HG03045 (cell line): ENCODE data around the gene EHMT2.
A peak's percentile ranks its signal among the peaks of the same experiment; 100 is the strongest.
"Not testable (repeated sequence)": the region's sequence is repeated elsewhere in the genome, so short reads cannot be mapped to it uniquely, and the experiment has no call there.

ENCODE experiments used
- ATAC-seq: cut with Tn5 transposase; IDR thresholded peaks from one replicate; pipeline ENCODE4 v1.9.1; 2021; ENCODE audit warnings: mild to moderate bottlenecking, moderate library complexity; ENCODE audit not compliant: unreplicated experiment

EHMT2 gene

DNA sequence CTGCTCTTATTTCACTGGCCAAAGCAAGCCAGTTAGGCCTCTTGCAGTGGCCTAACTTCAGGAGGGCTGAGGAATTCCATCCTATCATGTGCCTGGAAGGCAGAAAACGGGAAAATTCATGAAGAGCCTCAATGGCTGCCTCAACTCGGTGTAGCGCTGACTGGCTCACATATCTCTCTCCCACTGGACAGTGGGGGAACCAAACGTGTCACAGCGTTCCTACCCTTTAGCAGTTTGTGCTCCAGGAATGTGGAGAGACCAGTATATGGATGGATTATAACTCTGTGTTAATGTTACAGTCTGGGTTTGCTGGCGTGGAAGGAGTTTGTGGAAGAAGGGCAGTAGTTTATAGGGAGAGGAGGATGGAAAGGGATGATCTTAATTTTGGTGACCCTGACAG lies 18.3 kb upstream of the EHMT2 start:
- ATAC-seq = no peak

DNA sequence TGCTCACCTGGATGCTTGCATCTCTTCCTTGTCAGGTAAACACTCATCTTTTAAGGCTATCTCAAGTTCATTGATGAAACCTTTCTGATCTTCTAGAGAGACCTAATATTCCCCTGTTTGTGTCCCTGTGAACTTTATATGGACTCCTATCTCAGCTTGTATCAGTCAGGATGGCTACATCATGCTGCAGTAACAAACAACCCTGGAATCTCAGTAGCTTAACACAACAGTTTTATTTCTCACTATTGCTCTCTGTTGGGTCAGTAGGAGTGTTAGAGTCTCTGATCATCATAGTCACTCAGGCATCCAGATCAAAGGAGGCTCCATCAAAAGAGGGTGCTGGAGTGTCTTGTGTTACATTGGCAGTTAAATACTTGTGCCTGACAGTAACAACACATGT lies 17.9 kb upstream of the EHMT2 start:
- ATAC-seq = no peak

DNA sequence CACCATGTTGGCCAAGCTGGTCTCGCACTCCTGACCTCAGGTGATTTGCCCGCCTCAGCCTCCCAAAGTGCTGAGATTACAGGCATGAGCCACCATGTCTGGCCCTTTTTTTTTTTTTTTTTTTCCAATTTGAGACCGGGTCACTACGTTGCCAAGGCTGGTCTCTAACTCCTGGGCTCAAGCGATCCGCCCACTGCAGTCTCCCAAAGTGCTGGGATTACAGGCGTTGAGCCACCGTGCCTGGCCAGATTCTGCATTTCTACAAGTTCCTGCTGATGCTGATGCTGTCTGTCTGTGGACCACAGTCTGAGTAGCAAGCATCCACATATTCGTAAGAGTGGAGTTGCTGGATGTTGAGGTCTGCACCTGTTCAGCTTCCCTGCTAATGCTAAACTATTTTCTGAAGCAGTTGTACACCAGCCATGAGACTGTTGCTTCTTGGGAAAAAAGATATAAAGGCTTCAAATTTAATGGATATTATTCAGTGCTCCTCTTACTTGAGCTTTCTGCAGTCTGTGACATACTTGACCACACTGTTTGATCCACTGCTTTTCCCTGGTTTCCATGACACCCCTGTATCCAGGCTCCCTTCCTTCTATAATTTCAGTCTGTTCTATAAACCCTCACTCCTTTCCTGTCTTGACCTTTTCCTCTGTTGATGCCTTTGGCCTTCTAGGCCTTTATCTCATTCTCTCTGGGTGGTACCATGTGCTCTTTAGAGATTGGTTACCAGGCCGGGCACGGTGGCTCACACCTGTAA lies 14.5 kb upstream of the EHMT2 start:
- ATAC-seq = no peak

DNA sequence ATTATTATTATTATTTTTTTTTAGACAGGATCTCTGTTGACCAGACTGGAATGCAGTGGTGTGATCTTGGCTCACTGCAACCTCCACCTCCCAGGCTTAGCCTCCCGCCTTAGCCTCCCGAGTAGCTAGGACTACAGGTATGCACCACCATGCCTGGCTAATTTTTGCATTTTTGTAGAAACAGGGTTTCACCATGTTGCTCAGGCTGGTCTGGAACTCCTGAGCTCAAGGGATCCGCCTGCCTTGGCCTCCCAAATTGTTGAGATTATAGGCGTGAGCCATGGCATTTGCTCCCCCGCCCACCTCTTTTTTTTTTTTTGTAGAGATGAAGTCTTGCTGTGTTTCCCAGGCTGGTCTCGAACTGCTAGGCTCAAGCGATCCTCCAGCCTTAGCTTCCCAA lies 11.8 kb upstream of the EHMT2 start:
- ATAC-seq = not testable (repeated sequence)

DNA sequence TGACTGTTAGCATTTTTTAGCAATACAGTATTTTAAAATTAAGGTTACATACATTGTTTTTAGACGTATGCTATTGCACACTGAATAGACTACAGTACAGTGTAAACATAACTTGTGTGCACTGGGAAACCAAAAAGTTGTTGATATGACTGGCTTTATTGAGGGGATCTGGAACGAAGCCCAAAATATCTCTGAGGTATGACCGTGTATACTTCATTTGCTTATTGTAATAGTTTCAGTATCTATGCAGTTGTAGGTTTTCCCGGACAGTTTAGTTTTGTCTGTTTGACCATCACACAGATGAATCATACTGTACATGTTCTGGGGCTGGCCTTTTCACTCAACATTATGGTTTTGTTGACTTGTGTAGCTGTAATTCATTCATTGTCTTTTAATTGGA lies 11.3 kb upstream of the EHMT2 start:
- peak; percentile 69 for ATAC-seq

DNA sequence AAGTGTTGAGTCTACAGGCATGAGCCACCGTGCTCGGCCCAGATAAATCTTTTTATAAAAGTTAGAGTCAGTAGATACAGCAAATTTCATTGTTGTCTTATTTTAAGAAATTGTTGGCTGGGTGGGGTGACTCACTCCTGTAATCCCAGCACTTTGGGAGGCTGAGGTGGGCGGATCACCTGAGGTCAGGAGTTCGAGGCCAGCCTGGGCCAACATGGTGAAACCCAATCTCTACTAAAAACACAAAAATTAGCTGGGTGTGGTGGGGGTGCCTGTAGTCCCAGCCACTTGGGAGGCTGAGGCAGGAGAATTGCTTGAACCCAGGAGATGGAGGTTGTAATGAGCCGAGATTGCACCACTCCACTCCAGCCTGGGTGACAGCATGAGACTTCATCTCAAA lies 10.8 kb upstream of the EHMT2 start:
- not testable (repeated sequence) for ATAC-seq

DNA sequence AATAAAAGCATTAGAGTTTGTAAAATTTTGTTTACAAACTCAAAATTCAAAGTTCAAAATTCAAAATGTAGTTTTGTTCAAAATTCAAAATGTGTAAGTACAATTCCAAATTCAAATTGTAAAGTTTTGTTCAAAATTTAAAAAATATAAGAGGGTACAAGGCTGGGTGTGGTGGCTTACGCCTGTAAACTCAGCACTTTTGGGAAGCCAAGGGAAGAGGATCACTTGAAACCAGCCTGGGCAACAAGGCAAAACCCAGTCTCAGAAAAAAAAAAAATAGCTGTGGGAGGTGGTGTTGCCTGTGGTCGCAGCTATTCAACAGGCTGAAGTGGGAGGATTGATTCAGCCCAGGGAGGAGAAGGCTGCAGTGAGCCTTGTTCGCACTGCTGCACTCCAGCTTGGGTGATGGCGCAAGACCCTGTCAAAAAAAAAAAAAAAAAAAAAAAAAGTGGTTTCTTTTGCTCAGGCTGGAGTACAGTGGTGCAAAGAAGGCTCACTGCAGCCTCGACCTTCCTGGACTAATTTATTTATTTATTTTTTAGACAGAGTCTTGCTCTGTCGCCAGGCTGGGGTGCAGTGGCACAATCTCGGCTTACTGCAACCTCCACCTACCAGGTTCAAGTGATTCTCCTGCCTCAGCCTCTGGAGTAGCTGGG lies 9.8 kb upstream of the EHMT2 start:
- ATAC-seq = no peak

DNA sequence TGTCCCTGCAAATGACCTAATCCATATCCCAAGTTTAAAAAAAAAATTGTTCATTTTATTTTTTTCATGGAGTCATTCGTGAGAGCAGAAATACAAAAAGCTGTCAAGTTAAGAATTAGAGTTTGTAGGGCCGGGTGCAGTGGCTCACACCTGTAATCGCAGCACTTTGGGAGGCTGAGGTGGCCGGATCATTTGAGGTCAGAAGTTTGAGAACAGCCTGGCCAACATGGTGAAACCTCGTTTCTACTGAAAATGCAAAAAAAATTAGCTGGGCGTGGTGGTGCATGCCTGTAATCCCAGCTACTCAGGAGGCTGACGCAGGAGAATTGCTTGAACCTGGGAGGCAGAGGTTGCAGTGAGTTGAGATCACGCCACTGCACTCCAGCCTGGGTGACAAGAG lies 9.2 kb upstream of the EHMT2 start:
- not testable (repeated sequence) for ATAC-seq

DNA sequence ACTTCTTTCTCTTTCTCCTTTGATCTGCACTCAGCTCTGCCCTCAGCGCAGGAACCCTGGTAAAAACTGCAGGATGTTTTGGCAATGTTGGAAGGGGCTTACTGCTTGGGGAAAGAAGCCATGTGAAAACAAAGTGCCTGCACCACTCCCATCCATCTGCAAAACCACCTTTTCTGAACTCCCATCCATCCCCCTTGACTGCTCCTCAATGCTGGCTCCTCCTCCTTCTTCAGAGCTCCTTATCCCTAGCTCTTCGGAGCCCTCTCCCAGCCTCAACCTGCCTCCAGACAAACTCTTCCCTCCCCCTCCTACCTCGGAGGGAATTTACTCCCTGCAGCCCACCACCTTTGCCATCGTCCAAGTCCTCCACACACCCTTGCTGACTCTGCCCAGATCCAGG lies 8.6 kb upstream of the EHMT2 start:
- no peak for ATAC-seq

DNA sequence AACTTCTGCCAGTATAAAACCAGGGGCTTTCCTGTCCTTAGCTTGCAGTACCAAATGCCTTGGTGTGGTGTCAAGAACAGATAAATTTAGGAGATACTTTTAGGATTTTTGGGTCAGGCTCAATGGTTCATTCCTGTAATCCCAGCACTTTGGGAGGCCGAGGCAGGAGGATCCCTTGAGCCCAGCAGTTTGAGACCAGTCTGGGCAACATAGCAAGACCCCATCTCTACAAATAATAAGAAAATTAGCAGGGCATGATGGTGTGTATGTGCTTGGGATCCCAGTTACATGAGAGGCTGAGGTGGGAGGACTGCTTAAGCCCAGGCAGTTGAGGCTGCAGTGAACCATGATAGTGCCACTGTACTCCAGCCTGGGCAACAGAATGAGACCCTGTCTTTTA lies 7.5 kb upstream of the EHMT2 start:
- ATAC-seq = no peak

DNA sequence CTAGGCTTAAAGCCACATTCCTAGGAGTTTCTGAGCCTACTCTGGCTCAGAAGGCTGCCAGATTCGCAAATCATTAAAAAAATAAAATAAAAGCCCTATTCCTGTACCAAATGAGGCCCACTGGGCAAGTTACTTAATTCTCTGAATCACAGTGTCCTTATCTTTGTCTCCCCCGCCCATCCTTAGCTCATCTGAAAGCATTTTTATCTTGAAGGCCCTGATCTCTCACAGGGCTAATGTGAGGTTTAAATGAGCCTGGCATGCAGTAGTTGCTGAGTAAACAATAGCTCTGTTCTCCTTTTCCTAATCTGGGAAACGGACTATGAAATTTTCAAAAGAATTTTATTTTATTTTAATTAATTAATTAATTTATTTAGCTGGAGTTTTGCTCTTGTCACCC lies 6.5 kb upstream of the EHMT2 start:
- ATAC-seq = no peak

DNA sequence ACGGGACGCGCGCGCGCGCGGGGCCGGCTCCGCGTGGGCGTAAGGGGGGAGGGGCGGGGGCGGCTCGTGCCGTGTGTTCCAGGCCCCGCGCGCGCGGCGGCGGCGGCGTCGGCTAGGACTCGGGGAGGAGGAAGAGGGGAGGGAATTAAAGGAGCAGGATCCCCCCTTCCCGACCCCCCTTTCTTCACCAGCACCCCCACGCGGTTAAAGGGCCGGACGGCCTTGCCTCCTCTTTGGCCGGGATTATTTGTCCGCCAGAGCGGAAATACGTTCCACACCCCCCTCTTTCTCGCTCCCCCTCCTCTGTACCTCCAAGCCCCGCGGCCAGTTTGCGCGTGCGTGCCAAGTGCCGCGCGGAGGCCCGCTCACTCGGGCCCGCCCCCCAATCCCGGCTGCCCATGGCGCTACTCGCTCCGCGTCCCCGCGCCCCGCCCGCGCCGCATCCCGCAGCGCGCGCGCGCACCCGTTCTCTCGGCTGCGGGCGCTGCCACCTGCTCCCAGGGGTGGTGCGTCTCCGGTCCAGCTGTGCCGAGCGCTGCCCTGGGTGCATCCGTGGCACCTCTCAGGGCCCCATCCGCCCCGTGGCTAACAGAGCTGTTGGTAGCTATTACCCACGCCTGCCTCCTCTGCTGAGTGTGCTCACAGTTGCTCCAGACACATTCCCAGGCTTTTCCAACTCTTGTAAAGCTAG lies 4.6 kb upstream of the EHMT2 start, which contains the start of gene ZBTB12:
ZBTB12 (minus strand) TSS at position 134 of the 691 bp plus-strand sequence. CDS start 781 bp downstream, outside the sequence.
- peak; percentile 65 for ATAC-seq

DNA sequence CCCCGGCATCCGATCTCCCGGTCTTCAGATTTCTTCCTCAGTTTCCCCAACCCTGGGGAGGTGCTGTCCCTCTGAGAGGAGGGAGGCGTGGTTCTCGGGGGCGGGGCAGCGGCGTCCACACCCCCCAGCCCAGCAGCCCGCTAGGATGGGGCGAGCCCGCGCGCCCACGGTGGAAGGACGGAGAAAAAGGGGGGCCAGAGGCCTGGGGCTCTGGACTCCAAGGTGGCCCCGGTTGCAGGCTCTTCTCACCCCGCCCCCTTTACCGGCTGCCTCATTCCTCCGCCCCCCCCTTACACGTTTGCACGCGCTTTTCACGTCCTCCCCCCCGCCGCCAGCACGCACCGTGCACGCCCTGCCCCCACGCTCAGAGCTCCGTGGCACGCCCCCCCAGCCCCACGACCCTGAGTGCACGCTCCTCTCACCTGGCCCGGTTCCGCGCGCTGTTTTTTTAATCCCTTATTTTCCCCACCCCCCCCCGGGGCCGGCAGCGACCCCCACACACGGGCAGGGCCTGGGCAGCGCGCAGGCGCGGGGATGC lies 4.0 kb upstream of the EHMT2 start:
- ATAC-seq = peak; percentile 2

DNA sequence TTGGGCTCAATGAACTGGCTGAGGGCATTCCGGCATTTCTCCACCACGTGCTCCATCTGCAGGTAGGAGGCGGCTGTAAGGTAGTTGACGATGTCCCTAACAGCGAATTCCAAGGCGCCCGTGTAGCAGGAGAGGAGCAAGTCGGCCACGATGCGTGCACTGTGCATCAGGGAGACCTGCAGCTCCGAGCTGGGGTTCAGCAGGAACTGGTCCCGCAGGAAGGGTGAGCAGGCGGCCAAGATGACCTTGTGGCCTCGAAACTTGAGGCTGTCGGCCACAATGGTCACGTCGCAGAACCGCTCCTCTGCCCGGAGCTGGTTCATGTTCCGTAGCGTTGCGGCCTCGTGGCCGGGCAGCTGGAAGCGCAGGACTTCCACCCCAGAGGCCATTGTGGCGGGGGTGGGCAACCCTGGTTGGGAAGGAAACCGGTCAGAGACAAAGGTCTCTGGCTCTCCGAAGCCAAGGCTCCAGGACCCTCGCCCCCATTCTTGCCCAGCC lies 3.5 kb upstream of the EHMT2 start:
- ATAC-seq = no peak

DNA sequence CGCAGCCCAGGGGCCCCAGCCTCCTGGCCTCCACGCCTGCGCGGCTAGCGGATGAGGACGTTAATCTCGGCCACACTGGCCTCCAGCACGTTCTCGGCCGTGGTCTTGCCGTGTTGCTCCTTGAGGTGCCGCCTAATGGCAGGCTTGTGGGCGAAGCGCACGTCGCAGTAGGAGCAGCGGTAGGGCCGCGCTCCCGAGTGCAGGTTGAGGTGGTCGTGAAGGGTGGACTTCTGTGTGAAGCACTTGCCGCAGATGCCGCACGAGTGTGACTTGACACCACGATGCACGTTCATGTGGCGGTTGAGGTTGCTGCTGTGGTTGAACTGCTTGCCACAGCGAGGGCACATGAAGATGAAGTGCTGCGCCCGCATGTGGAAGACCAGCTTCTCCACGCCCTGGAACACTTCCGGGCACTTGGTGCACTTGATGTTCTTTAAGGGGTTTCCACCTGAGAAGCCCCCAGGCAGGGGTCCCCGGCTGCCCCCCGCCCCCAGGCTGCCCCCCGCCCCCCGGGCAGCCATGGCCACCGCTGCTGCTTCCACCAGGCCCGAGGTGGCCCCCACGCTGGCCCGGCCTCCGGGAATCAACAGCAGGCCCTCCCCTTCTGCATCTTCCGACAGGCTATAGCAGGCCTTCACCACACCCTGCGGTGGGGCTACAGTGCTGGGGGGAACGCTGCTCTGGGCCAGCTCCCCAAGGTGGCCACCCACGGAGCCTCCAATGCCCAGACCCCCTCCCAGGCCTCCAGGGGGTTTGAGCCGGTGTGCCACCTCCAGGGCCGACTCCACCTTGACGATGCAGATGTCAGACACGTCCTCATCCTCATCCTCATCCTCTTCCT lies 2.6 kb upstream of the EHMT2 start:
- no peak for ATAC-seq

DNA sequence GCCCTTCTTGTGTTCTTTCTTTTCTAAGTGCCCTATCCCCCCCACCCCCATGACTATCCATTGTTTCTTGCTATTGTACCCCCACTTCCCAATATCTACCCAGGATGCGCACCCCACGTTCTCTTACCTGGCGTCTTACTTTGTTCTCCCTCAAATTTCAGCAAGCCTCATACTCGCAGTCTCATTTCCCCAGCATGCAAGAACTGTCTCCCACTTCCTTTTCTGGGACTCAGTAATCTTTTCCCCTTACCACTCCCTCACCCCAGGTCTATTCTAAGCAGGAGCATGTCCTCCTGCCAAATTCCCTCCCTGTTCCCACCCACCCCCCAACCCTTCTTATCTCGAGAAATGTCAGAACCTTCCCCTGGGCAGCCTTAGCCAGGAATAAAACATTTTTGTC lies 1.7 kb upstream of the EHMT2 start:
- no peak for ATAC-seq

DNA sequence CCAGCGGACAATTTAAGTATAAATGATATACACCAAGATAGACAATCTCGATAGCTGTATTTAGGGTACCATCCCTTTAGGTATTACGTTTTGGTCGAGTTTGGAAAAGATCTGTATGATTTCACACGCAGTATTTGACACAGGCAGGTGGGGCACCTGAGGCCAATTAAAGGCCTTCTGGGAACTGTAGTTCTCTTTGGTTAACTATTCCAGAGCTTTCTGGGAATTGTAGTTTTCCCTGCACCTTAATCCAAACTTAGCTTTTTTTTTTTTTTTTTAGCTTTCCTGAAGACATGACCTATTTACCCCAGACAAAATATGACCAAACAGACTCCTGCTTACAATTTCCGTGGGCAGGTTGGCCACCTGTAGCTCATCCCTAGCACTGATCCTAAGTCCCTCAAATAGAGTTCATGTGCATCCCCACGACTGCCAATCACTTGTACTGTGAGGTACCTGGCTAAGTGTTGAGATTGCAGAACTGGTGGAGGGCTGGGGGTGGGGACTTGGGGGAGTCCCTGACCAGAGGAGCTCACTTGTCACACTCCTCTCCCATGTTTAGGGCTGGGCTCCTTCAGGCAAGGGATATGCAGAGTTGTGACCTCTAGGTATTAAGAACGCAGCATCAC lies 999 bp upstream of the EHMT2 start:
- ATAC-seq = no peak

DNA sequence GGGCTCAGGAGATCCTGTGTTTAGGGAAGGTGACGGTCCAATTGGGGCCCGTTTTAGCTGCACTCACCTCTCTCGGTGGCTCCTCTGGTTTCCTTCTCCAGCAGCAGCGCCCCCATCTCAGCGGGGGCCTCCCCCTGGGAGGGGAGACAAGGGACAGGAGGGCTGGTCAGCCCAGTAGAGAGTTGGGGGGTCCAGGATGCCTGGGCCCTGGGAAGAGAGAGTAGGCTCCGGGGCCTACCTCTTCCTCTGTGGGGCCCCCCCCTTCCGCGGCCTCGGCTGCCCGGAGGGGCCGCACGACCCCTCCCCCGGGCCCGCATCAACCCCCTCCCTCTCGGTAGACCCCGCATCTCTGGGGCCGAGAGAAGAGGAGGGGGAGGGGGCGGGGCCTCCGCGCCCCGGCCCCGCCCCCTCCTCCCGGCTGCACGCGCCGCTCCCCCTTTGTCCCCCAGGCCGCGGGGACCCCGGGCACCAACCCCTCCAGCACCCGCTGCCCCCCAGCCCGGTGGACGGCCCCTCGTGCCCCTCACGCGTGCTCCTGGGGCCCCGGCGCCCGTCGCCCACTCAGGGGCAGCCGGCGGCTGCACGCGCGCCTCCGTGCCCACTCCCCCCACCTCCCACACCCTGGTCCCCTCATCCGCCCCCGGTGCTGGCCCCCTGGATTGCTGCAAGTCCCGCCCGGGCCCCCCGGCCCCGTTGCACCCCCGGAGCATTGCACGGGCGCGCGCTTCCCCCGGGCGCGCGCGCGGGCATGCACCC lies 464 bp downstream of the EHMT2 start:
- ATAC-seq = no peak

DNA sequence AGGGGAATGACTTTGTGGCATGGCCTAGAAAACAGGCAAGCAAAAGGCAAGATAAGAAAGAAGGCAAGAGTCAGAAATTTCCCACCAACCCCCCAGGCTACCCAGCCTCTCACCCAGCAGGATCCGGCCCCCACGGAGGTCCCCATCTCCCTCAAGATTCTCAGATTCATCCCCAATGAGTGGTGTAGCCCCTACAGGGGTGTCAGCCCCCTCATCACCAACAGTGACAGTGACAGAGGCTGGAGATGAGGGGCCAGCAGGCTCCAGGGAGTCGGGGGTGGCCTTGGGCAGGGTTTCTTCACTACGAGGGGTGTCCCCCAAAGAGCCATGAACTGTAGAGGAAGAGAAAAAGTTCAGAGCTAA lies 1.0 kb downstream of the EHMT2 start:
- no peak for ATAC-seq

DNA sequence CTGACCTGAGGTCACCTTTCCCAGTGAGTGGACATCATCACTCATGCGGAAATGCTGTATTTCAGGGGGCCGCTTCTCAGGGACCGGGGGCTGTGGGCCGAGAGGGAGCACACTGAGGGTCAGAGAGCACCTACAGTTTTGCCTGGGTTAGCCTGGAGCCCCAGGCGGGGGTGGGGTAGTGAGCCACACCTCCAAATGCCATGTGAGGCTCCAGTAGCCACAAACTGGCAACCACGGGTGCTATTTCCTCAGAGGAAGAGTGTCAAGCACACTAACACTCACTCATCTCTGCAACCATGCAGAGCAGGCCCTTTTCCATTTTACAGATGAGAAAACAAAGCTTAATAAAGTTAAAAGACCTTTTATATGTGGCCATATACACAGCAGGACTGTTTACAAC lies 4.7 kb downstream of the EHMT2 start:
- ATAC-seq = no peak
